Immature natural killer cell (primary cell): ENCODE data around the gene PRKCQ. TPM values are rescaled to one million over a fixed set of nuclear protein-coding genes. Genes with fewer than 3 reads are reported as not detected.

Source experiments
- DNase-seq, 3 donors: peaks; one replicate each; pipeline ENCODE4 v3.0.0; 2022; ENCODE audit warnings: mixed read lengths in 1 of 3
- H3K27ac Mint-ChIP-seq, 6 donors: one replicate each; pipeline ENCODE4 v1.8.0; 2020; ENCODE audit warnings: mixed read lengths in 6 of 6, mild to moderate bottlenecking in 5 of 6, inconsistent platforms in 4 of 6, moderate library complexity in 3 of 6
- H3K27me3 Mint-ChIP-seq, 3 donors: one replicate each; pipeline ENCODE4 v1.8.0; 2020 to 2021; ENCODE audit warnings: low read depth in 3 of 3, mild to moderate bottlenecking in 3 of 3, mixed read lengths in 3 of 3, moderate library complexity in 3 of 3, inconsistent platforms in 1 of 3
- H3K36me3 Mint-ChIP-seq, 3 donors: one replicate each; pipeline ENCODE4 v1.8.0; 2020; ENCODE audit warnings: mixed read lengths in 3 of 3, inconsistent platforms in 2 of 3, mild to moderate bottlenecking in 2 of 3
- H3K4me1 Mint-ChIP-seq, 2 donors: one replicate each; pipeline ENCODE4 v1.8.0; 2020; ENCODE audit warnings: inconsistent platforms in 2 of 2, mild to moderate bottlenecking in 2 of 2, mixed read lengths in 2 of 2, moderate library complexity in 1 of 2
- H3K4me3 Mint-ChIP-seq, 5 donors: one replicate each; pipeline ENCODE4 v1.8.0; 2020; ENCODE audit warnings: mild to moderate bottlenecking in 5 of 5, mixed read lengths in 5 of 5, inconsistent platforms in 3 of 5, moderate library complexity in 3 of 5
- H3K9me3 Mint-ChIP-seq, 6 donors: one replicate each; pipeline ENCODE4 v1.8.0; 2020; ENCODE audit warnings: mild to moderate bottlenecking in 6 of 6, mixed read lengths in 6 of 6, inconsistent platforms in 4 of 6, moderate library complexity in 3 of 6
- polyA plus RNA-seq, 3 donors: library from polyadenylated mRNA; unstranded; fragments of 300-500 nt; fragmentation: Illumina TruSeq; gene quantifications; one replicate each; pipeline ENCODE4 v1.2.3, GENCODE V29; 2021

Gene PRKCQ
- polyA plus RNA-seq, 3 donors from 2014 or later = 20.2 to 46.5 (median 36.5) TPM

DNA sequence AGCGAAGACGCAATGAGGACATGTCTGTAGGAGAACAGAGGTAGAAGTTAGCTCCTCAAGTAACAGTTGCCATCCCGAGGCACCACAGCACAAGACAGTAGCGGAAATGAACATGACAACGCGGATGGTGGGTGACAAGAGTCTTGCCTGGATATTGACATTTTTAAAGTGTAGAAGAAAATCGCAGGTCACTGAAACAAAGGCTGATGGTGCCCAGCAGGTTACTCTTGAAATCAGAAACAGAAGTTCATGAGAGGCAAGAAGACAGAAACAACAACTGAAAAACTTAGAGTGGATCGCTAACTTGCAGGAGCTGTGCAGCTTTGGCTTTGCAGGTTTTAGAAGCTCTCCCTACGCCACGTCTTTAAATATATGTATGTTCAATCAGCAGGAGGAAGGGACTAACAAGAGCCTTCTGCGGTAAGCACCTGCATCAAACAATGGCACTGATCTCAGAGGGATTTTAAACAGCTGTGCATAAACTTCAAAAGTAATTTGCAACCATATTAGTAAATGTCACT is 1.8 kb downstream of the PRKCQ start:
- Mint-ChIP-seq H3K4me1 (peaks cover 86 to 89% of the 10 kb centered on the region in 2 donors), H3K9me3 (no peaks in the 10 kb centered on the region), H3K27me3 (peaks cover 0 to 12% (median 0%) of the 10 kb centered on the region in 3 donors), H3K36me3 (peaks cover 3 to 10% (median 5%) of the 10 kb centered on the region in 3 donors), H3K27ac (peak overlapping the region; percentile 88 to 96 (median 92)), H3K4me3 (peak overlapping the region; percentile 81 to 95 (median 90))
- peak in 2 of 3 donors; percentile 21 to 47 for DNase-seq

DNA sequence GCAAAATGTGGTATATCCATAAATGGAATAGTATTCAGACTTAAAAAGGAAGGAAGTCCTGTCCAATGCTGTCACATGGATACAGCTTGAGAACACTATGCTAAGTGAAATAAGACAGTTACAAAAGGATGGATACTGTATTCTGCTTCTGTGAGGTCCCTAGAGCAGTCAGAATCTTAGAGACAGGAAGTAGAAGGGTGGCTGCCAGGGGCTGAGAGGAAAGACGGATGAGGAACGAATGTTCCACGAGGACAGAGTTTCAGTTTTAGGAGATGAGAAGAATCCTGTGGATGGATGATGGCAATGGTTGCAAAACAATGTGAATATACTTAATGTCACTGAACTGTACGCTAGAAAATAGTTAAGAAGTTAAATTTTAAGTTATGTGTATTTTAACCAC is 3.8 kb downstream of the PRKCQ start:
- peak in 1 of 3 donors; percentile 22 for DNase-seq
- Mint-ChIP-seq H3K27ac (peak overlapping the region; percentile 82 to 94 (median 90)), H3K4me1 (peaks cover 86 to 89% of the 10 kb centered on the region in 2 donors), H3K36me3 (no peaks in the 10 kb centered on the region), H3K4me3 (peak overlapping the region; percentile 56 to 91 (median 74)), H3K27me3 (peaks cover 0 to 12% (median 0%) of the 10 kb centered on the region in 3 donors), H3K9me3 (no peaks in the 10 kb centered on the region)

DNA sequence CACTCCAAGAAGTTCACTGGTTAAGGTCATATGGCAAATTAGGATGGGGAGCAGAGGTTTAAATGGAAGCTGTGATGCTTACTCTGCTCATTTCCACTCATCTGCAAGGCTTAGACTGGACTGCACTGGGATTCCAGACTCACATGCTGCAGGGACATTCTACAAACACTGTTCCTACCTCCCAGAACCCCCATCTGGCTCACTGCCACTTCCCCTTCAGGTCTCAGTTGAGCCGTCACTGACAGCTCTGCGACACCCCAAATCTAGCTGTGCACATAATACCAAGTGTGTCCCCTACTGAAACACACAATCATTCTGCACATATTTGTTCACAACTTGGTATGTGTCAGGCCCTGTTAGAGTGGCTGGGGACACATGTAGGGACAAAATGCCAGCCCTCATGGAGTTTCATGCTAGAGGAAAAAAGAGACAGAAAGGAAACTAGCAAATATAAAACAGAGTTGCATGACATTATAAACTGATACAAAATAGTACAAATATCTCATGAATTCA is 5.4 kb downstream of the PRKCQ start:
- Mint-ChIP-seq H3K27me3 (peaks cover 0 to 6% (median 1%) of the 10 kb centered on the region in 3 donors), H3K9me3 (no peaks in the 10 kb centered on the region), H3K4me3 (peak overlapping the region; percentile 56 to 91 (median 74)), H3K4me1 (peaks cover 93 to 97% of the 10 kb centered on the region in 2 donors), H3K36me3 (peaks cover 6 to 11% (median 6%) of the 10 kb centered on the region in 3 donors), H3K27ac (peak overlapping the region; percentile 82 to 94 (median 90))
- DNase-seq = no peak

DNA sequence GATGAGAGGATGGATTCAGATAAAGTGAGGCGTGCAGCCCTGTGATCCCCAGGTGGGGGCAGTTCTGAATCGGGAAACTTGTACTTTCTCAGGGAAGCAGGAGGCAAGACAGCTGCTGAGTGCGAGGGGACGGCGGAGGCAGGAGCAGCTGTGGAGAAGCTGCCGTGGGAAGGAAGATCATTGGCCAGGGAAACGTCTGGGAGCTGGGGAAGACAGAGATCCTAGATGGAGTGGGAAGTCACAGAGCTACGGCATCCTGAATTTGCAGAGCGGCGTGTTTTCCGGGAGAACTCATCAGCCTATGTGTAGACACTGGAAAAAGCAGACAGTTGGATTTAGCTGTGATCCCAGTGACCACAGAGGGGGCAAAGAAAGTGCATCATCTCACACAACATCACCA is 9.2 kb downstream of the PRKCQ start:
- Mint-ChIP-seq H3K4me3 (peak overlapping the region in 1 of 5 donors; percentile 25), H3K27ac (peak overlapping the region; percentile 8 to 77 (median 31)), H3K9me3 (no peaks in the 10 kb centered on the region), H3K27me3 (peaks cover 0 to 3% (median 0%) of the 10 kb centered on the region in 3 donors), H3K36me3 (peaks cover 13 to 19% (median 14%) of the 10 kb centered on the region in 3 donors), H3K4me1 (peaks cover 94 to 96% of the 10 kb centered on the region in 2 donors)
- no peak for DNase-seq

DNA sequence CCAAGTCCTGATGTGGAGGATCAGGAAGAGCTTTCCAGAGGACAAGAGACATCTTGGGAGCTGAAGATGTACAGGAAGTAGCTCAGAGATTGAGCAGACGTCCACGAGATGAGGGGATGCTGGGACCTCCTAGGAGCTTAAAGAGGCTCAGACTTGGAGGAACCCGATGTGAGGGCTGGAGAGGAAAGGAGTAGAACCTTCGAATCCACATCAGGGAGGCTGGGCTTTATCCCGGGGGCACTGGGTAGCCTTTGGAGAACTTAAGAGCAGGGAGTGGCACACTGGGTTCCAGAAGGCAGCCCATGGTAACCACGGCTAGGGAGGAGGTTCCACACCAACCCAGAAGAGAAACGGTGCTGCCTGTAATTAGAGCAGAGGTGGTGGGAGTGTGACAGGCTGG is 10.8 kb downstream of the PRKCQ start:
- peak overlapping the region; percentile 2 to 69 (median 49) for H3K4me3 Mint-ChIP-seq
- no peaks in the 10 kb centered on the region for H3K9me3 Mint-ChIP-seq
- no peak for DNase-seq
- H3K27ac Mint-ChIP-seq = peak overlapping the region; percentile 61 to 88 (median 72)
- H3K27me3 Mint-ChIP-seq = peaks cover 0 to 3% (median 0%) of the 10 kb centered on the region in 3 donors
- H3K36me3 Mint-ChIP-seq = peaks cover 13 to 19% (median 14%) of the 10 kb centered on the region in 3 donors
- H3K4me1 Mint-ChIP-seq = peaks cover 94 to 96% of the 10 kb centered on the region in 2 donors

DNA sequence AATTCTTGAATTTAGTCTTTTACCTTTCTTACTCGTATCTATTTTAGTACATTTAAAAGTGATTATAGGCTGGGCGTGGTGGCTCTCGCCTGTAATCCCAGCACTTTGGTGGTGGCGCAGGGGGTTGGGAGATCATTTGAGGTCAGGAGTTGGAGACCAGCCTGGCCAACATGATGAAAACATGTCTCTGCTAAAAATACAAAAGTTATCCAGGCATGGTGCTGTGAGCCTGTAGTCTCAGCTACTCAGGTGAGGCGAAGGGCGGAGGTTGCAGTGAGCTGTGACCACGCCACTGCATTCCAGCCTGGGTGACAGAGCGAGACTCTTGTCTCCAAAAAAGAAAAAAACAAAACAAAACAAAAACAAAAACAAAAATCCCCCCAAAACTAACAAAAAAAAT is 12.2 kb downstream of the PRKCQ start:
- no peak overlapping the region for H3K4me3 Mint-ChIP-seq
- H3K36me3 Mint-ChIP-seq = peaks cover 13 to 19% (median 14%) of the 10 kb centered on the region in 3 donors
- peak overlapping the region; percentile 14 to 85 (median 65) for H3K27ac Mint-ChIP-seq
- no peaks in the 10 kb centered on the region for H3K9me3 Mint-ChIP-seq
- peaks cover 94 to 96% of the 10 kb centered on the region in 2 donors for H3K4me1 Mint-ChIP-seq
- DNase-seq = no peak
- peaks cover 0 to 7% (median 0%) of the 10 kb centered on the region in 3 donors for H3K27me3 Mint-ChIP-seq

DNA sequence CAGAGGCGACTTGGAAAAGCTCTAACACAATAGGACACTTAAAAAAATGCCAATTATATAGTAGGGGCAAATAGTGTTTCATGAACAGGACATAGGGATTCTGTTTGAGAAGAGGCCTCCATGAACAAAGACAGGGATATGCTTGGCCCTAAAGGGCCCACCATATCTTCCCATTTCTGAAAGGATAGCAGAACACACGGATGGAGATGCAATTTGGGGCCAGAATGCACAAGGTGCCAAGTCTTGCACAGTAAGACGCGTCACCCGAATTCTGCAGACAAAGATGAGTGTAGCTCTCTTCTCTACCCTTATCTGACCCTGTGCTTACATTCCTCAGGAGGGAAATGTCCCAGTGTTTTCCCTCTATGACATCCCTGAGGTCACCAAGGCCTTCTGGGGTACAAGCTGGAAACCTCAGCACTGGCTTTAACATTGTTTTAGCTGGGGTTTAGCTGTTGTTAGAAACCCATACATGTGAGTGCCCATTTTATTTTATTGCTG is 12.8 kb downstream of the PRKCQ start:
- no peaks in the 10 kb centered on the region for H3K9me3 Mint-ChIP-seq
- H3K27me3 Mint-ChIP-seq = peaks cover 0 to 7% (median 0%) of the 10 kb centered on the region in 3 donors
- H3K4me1 Mint-ChIP-seq = peaks cover 94 to 96% of the 10 kb centered on the region in 2 donors
- peak overlapping the region; percentile 14 to 85 (median 65) for H3K27ac Mint-ChIP-seq
- no peak overlapping the region for H3K4me3 Mint-ChIP-seq
- peaks cover 13 to 19% (median 14%) of the 10 kb centered on the region in 3 donors for H3K36me3 Mint-ChIP-seq
- no peak for DNase-seq

DNA sequence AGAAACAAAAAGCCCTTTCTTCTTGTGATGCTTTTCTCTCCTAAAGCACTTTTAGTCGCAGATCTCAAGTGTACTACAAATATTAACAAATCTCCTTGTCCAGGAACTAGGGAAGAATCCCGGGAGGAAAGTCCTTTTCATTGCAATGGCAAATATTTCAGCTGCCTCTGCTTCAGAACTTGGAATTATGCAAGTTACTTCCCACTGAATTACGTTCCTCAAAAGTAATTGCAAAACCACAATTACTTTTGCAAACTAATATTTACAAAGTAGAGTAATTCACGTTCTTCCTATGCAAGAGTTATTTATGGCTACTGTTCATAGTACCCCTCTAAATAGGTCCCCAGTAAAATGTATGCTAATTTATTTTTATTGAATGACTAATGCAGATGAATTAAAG is 14.5 kb downstream of the PRKCQ start:
- H3K27me3 Mint-ChIP-seq = peaks cover 0 to 7% (median 0%) of the 10 kb centered on the region in 3 donors
- peaks cover 89 to 91% of the 10 kb centered on the region in 2 donors for H3K4me1 Mint-ChIP-seq
- peak overlapping the region in 3 of 6 donors; percentile 85 to 94 (median 88) for H3K27ac Mint-ChIP-seq
- H3K4me3 Mint-ChIP-seq = no peak overlapping the region
- no peaks in the 10 kb centered on the region for H3K9me3 Mint-ChIP-seq
- DNase-seq = no peak
- H3K36me3 Mint-ChIP-seq = peaks cover 13 to 16% (median 14%) of the 10 kb centered on the region in 3 donors

DNA sequence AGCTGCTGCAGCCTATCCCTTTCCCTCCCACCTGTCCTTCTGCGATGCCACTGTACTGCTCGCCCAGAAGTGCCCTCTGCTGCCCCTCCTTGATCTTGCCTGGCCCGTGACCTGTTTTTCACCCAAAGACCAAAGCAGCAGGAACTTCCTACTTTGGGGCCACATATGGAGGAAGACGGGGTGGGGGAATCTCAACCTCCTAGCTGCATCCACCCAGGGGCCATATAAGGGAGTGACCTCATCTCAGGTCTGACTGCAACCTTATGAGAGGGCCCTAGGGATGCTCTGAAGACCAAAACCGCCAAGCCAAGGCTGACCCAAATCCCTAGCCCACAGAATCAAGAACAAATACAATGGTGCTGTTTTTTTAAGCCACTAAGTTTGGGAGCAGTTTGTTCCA is 15.7 kb downstream of the PRKCQ start:
- H3K9me3 Mint-ChIP-seq = no peaks in the 10 kb centered on the region
- peaks cover 4 to 5% (median 5%) of the 10 kb centered on the region in 3 donors for H3K36me3 Mint-ChIP-seq
- H3K4me3 Mint-ChIP-seq = peak overlapping the region; percentile 45 to 79 (median 78)
- DNase-seq = no peak
- H3K4me1 Mint-ChIP-seq = peaks cover 89 to 90% of the 10 kb centered on the region in 2 donors
- H3K27me3 Mint-ChIP-seq = peaks cover 0 to 5% (median 0%) of the 10 kb centered on the region in 3 donors
- peak overlapping the region; percentile 88 to 96 (median 93) for H3K27ac Mint-ChIP-seq

DNA sequence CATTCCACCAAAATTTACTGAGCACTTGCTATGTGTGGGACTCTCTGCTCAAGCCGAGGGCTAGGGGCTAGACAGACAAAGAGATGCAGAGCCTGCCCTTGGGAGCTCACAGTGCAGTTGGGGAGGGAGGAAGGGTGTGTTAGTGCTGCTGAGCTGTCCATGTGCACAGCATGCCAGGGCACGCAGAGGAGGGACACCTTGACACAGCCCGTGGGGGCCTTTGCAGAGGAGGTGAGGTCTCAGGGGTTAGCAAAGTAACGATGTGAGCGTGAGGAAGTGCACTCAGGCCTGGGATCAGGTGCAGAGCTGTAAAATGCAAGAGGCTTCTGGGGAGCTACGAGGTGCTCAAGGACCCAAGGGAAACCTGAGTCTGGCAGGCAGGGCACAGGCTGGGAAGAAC is 16.3 kb downstream of the PRKCQ start:
- Mint-ChIP-seq H3K9me3 (no peaks in the 10 kb centered on the region), H3K4me3 (peak overlapping the region; percentile 47 to 81 (median 78)), H3K4me1 (peaks cover 89% of the 10 kb centered on the region in 2 donors), H3K36me3 (no peaks in the 10 kb centered on the region), H3K27ac (peak overlapping the region; percentile 88 to 96 (median 93)), H3K27me3 (peaks cover 0 to 5% (median 0%) of the 10 kb centered on the region in 3 donors)
- DNase-seq = no peak

DNA sequence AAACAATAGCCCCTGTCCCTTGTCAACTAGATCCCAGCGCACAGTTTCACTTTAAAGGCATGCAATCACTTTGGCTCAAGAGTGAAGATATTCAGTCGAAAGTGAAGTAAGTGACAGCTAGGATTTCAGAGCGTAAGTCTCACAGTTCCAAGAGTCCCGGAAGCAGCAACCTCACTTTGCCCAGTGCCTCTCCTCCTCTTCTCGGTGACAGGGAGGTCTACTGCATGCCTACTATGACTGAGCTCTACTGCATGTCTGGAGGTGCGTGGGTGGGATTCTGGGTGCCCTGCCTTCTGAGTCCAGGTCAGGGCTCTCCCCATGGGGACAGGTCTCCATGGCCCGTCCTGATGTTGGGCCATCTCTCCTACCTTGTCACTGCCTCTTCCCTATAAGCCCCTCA is 17.0 kb downstream of the PRKCQ start:
- peak; percentile 39 to 52 (median 42) for DNase-seq
- Mint-ChIP-seq H3K27ac (peak overlapping the region; percentile 88 to 96 (median 93)), H3K27me3 (peaks cover 0 to 8% (median 0%) of the 10 kb centered on the region in 3 donors)

DNA sequence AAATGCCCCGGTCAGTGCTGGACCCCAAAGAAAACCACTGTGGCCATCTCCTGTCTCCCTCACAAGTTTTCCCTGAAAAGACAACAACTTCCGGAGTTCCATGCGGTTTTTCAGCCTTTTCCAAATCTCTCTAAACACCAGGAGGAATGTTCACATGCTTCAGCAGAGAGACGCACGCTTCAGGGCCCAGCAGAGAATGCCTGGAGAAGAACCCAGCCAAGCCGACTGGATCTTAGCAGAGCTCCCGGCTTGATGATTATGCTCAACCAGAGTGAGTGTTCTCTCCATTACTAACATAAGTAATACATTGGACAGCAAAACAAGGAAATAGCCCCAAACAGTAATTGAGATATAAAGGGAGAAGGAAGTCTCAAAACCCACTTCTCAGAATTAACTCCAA is 17.9 kb downstream of the PRKCQ start:
- H3K4me1 Mint-ChIP-seq = peaks cover 92 to 95% of the 10 kb centered on the region in 2 donors
- H3K27ac Mint-ChIP-seq = peak overlapping the region; percentile 88 to 96 (median 93)
- H3K4me3 Mint-ChIP-seq = peak overlapping the region; percentile 15 to 81 (median 78)
- H3K27me3 Mint-ChIP-seq = peaks cover 0 to 8% (median 1%) of the 10 kb centered on the region in 3 donors
- H3K9me3 Mint-ChIP-seq = no peaks in the 10 kb centered on the region
- H3K36me3 Mint-ChIP-seq = peaks cover 0 to 1% (median under 1%) of the 10 kb centered on the region in 3 donors
- no peak for DNase-seq

More for the DNA sequence above, 17.0 kb downstream of the PRKCQ start:
- no peaks in the 10 kb centered on the region for H3K9me3 Mint-ChIP-seq
- peak overlapping the region; percentile 47 to 81 (median 78) for H3K4me3 Mint-ChIP-seq
- H3K4me1 Mint-ChIP-seq = peaks cover 92 to 94% of the 10 kb centered on the region in 2 donors
- H3K36me3 Mint-ChIP-seq = no peaks in the 10 kb centered on the region

DNA sequence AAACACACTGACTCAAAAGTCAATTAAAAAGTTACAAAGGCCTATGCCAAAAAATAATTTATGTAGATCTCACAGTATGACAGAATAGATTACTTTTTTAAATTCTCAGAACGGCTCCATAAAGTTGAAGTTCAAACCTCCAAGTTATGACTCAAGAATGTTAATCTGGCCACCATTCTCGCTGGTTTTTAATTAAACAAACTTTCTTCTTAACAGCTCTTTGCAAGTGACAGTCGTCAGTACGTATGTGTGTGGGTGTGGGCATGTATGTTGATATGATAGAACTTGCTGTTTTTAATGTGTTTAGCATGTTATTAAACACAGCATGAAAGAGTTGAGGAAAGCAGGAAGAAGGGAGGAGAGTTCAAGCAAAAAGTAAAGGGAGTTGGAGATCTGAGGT is 18.5 kb downstream of the PRKCQ start:
- H3K27me3 Mint-ChIP-seq = peaks cover 2 to 8% (median 2%) of the 10 kb centered on the region in 3 donors
- H3K9me3 Mint-ChIP-seq = no peaks in the 10 kb centered on the region
- peaks cover 92 to 95% of the 10 kb centered on the region in 2 donors for H3K4me1 Mint-ChIP-seq
- peak overlapping the region; percentile 15 to 78 (median 65) for H3K4me3 Mint-ChIP-seq
- no peak for DNase-seq
- peaks cover 4 to 7% (median 4%) of the 10 kb centered on the region in 3 donors for H3K36me3 Mint-ChIP-seq
- peak overlapping the region; percentile 88 to 96 (median 93) for H3K27ac Mint-ChIP-seq
